GM19452 (cell line): ENCODE measurements around the gene SNX9.

ENCODE experiments used
- ATAC-seq: cut with Tn5 transposase; IDR thresholded peaks from one replicate; pipeline ENCODE4 v1.9.1; 2021; ENCODE audit not compliant: unreplicated experiment

The SNX9 gene

DNA sequence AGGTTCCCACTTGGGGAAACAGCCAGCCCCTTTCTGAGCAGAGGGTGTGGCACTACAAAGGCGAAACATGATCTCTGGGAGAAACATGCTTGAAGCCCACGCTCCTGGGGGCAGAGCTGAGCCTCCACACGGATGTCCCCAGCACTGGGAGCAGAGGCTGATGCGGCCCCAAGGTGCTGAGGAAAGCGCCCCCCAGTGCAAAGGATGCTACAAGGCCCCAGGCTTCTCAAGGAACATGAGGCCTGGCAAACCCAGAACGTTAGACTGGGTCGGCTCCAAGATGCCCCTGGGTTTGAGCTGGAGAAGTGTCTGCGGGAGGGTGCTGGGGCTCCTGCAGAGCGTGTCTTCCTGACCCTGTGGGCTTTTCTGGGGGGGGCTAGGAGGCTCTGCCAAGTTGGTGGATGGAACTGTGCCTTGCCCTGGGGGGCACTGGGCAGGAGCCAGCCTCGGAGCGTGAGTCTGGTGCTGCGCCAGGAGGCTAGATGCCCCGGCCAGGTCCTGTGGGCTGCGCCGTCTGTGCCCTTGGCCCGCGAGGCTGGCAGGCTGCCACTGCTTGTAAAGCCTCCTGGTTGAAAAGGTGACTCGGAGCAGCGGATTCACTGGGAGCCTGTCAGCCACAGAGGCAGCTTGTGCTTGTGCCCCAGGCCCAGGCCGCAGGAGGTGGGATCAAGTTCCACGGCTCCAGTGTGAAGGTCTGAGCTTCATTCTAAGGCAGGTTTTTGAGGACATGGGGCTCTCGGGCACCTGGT lies 166.7 kb downstream of the SNX9 start:
- no peak for ATAC-seq

DNA sequence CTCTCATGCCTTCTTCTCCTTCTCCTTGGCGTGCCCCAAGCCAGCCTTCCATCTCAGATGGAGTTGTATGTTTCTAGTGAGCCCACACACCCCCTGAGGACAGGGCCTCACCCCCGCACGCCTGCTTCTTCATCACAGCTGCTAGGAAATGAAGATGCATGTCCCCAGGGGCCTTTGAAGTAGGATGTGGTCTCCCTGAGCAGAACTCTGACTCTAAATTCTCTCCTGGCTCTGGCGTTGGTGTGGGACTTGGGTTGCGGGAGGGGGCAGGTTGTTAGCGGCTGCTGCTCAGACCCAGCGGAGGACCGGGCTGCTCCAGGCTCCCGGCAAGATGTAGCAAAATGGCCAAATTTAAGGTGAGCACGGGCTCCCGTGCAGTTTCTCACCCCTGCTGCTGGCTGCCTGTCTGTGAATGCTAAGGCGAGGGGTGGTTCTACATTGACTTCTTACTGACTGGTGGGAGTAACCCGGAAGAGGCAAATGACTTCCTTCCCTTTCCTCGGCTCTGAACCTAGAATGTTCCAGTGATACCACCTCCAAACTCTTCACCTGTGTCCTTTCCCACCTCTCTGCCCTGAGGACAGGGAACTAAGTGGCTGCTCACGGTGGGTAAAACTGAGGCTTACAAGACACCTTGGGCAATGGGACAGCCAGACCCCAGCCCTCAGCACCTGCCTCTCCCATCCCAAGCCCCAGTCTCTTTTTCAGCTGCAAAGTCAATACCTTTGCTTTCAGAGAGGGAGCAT lies 167.4 kb downstream of the SNX9 start:
- peak; percentile 86 for ATAC-seq

DNA sequence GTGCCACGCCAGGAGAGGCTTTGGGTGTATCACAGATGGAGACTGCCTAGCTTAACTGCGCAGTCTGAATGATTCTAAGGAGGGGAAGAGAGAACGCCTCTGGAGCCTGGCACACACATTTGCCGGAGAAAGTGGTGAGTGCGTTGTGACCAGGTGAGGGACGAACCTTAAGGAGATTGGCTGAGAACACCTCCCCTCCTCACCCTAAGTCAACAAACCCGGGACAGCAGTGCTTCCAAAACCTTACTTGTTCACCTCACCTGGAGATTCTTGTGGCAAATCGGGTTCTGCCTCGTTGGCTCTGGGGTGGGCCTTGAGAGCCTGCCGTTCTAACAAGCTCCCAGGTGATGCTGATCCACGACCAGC lies 168.0 kb downstream of the SNX9 start:
- ATAC-seq: no peak

DNA sequence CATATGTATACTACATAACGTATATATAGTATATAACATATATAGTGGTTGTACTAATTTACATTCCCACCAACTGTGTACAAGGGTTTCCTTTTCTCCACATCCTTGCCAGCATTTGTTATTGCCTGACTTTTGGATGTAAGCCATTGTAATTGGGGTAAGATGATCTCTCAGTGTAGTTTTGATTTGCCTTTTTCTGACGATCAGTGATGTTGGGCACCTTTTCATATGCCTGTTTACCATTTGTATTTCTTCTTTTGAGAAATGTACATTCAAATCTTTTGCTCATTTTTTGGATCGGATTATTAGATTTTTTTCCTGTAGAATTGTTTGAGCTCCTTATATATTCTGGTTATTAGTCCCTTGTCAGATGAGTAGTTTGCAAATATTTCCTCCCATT lies 170.0 kb downstream of the SNX9 start:
- ATAC-seq: no peak

DNA sequence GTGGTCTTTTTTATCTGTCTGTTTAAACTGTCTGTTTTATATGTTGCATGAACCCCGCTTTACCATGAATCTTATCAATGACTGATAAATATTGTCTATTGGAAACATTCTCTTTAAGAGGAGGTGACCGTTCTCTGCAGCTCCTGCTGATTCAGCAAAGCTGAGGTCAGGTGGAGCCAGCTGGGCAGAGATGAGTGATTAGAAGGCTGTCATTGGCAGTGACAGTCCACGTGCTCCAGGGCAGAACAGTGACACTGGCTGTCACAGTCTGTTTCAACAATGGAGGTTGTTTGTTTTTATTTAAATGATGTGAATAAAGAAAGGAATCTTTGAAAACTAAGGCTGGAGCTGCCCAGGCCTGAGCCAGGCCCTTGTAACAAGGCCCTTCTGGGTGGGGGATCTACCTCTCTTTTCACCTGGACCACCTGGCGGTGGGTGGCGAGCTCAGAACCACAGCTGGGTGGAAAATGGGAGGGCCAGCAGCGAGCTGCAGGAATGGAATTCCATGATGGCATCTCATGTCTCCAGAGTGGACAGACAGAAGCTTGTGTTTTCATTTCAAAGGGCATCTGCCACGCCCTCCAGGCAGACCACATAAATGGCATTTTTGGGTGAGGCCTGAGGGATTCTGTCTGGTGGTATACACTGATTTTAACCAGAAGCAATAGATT lies 171.2 kb downstream of the SNX9 start:
- no peak for ATAC-seq
